Psoas muscle (tissue), 8 donors: ENCODE data around the gene KSR1. TPM values are rescaled to one million over a fixed set of nuclear protein-coding genes. Genes with fewer than 3 reads are reported as not detected.

Experiments
- ATAC-seq, 4 donors: fragments of 200-7000 bp; cut with Tn5 transposase; one replicate each; pipeline ENCODE4 v1.9.1; 2020; ENCODE audit warnings: moderate library complexity in 3 of 4, mild to moderate bottlenecking in 2 of 4
- DNase-seq, 2 donors: peaks; one replicate each; pipeline ENCODE4 v3.0.0-alpha.2; 2020
- H3K27ac ChIP-seq: fragments of 200-600 bp; one replicate; pipeline ENCODE4 v1.8.0; 2022
- H3K27me3 ChIP-seq, 3 donors: fragments of 200-600 bp in 1 of 3; one replicate each; pipeline versions ENCODE4 v1.6.1 to v1.8.0; 2013 to 2022; ENCODE audit warnings: low read length in 2 of 3, mild to moderate bottlenecking in 2 of 3, moderate library complexity in 1 of 3; ENCODE audit not compliant: insufficient read depth in 3 of 3
- H3K36me3 ChIP-seq, 2 donors: fragments of 200-600 bp in 1 of 2; one replicate each; pipeline versions ENCODE4 v1.6.1 to v1.8.0; 2013 to 2022; ENCODE audit warnings: low read depth in 1 of 2, mild to moderate bottlenecking in 1 of 2, moderate library complexity in 1 of 2; ENCODE audit not compliant: insufficient read depth in 1 of 2
- H3K4me1 ChIP-seq: fragments of 200-600 bp; one replicate; pipeline ENCODE4 v1.8.0; 2022
- H3K4me3 ChIP-seq: fragments of 200-600 bp; one replicate; pipeline ENCODE4 v1.8.0; 2022; ENCODE audit warnings: mild to moderate bottlenecking
- H3K9me3 ChIP-seq: fragments of 200-600 bp; one replicate; pipeline ENCODE4 v1.8.0; 2022
- WGBS, 3 donors: extraction: QIAGEN DNeasy Blood & Tissue Kit; methylation state at CpG; one replicate each; pipeline versions ENCODE4 v1.1.6 to v1.1.7; 2013; 5-methylcytosine and 5-hydroxymethylcytosine counted together
- intact Hi-C, 2 donors: fragments of 100-400 bp; cut with DNase I; formaldehyde crosslinking; loops; one replicate each; pipeline versions ENCODE4 v1.11.0 to v1.14.2; 2022
- polyA plus RNA-seq, 3 donors: library from polyadenylated mRNA; stranded (reverse); fragments of 200-250 nt; gene quantifications; one replicate each; pipeline ENCODE4 v1.2.3, GENCODE V29; 2013
- total RNA-seq, 4 donors: library from RNA; stranded (reverse); fragmentation: NEBNext Ultra II Directional in 2 of 4; extraction: Animal tissue kit (Norgen Biotek cat#: 25700) in 2 of 4; gene quantifications; one replicate each; pipeline versions ENCODE4 v1.2.1 to v1.2.4, GENCODE V29; 2021 to 2023
- TF ChIP-seq, protein P1 (sequence below): fragments of 200-600 bp; IDR thresholded peaks from one replicate; pipeline ENCODE4 v1.8.0; 2022; ENCODE audit warnings: antibody characterized with exemption
- donor health status: healthy with polysubstance abuse.
- donor health status: DM: no; HTN: no; CAD: no; lungs with moderate emphysema.
- donor health status: Bipolar disorder and iron deficiency.
- donor health status: healthy.
- donor health status: DM: yes; HTN: yes; CAD: no.
- donor health status: DM: no; HTN: no; CAD: no.
- donor health status: DM: no; HTN: no; CAD: no.
- donor health status: DM: yes; HTN: yes; CAD: no.

Gene KSR1
- total and polyA plus RNA-seq, 7 donors, result 7.8 to 93.0 (median 46.5) TPM

DNA sequence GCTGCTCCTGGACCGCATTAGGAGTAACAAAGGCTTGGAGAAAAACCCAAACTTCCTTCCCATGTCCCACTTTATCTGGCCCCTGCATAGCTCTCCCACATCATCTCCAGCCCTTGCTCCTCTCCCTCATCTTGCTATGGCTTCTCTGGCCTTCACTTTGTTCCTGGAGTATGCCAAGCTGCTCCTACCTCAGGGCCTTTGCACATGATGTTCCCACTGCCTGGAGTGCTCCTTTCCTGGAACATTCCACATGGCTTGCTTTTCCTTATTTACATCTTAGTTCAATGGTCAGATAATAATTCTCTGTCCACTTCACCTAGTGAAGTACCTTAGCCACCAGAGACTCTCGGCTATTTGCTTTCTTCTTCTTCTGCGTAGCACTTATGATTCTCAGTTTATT, 4.3 kb upstream of the KSR1 start:
- intact Hi-C loops, result loop anchor here (2.0 to 10.0 kb wide), 4 partner anchors 97 to 893 kb away; no protein-coding TSS in a partner anchor

GRCh38 chr17:27452828-27453227, 3.4 kb upstream of the KSR1 start:
- TF ChIP-seq, protein P1, sequence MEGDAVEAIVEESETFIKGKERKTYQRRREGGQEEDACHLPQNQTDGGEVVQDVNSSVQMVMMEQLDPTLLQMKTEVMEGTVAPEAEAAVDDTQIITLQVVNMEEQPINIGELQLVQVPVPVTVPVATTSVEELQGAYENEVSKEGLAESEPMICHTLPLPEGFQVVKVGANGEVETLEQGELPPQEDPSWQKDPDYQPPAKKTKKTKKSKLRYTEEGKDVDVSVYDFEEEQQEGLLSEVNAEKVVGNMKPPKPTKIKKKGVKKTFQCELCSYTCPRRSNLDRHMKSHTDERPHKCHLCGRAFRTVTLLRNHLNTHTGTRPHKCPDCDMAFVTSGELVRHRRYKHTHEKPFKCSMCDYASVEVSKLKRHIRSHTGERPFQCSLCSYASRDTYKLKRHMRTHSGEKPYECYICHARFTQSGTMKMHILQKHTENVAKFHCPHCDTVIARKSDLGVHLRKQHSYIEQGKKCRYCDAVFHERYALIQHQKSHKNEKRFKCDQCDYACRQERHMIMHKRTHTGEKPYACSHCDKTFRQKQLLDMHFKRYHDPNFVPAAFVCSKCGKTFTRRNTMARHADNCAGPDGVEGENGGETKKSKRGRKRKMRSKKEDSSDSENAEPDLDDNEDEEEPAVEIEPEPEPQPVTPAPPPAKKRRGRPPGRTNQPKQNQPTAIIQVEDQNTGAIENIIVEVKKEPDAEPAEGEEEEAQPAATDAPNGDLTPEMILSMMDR, result no peak
- Histone ChIP-seq H3K36me3 (no peaks in the 10 kb centered on the region), H3K27ac (no peak overlapping the region), H3K9me3 (no peaks in the 10 kb centered on the region), H3K27me3 (no peaks in the 10 kb centered on the region), H3K4me3 (no peak overlapping the region), H3K4me1 (peaks cover 4% of the 10 kb centered on the region)
- intact Hi-C loops, result loop anchor here (10.0 kb wide), 3 partner anchors 98 to 892 kb away; no protein-coding TSS in a partner anchor
- no peak for ATAC-seq
- no peak for DNase-seq
- WGBS, 3 donors, result 65 to 70% (median 67%) methylated on average over 5 of the region's 5 CpGs

More for the DNA sequence above, 4.3 kb upstream of the KSR1 start:
- TF ChIP-seq, protein P1, result no peak
- no peak for ATAC-seq
- no peak overlapping the region for H3K4me3 ChIP-seq
- H3K27me3 ChIP-seq, result no peaks in the 10 kb centered on the region
- no peaks in the 10 kb centered on the region for H3K36me3 ChIP-seq
- H3K27ac ChIP-seq, result no peak overlapping the region
- 97 to 99% (median 98%) methylated on average over 3 of the region's 3 CpGs for WGBS, 3 donors
- H3K9me3 ChIP-seq, result no peaks in the 10 kb centered on the region
- no peaks in the 10 kb centered on the region for H3K4me1 ChIP-seq
- no peak for DNase-seq

- TF ChIP-seq, protein P1, result no peak
- DNase-seq, result no peak
- H3K27me3 ChIP-seq, result no peaks in the 10 kb centered on the region
- H3K27ac ChIP-seq, result no peak overlapping the region
- H3K4me3 ChIP-seq, result no peak overlapping the region
- WGBS, 3 donors, result 48 to 75% (median 50%) methylated on average over 2 of the region's 2 CpGs
- peaks cover 7% of the 10 kb centered on the region for H3K4me1 ChIP-seq
- H3K36me3 ChIP-seq, result no peaks in the 10 kb centered on the region
- intact Hi-C loops, result loop anchor here (10.0 kb wide), 3 partner anchors 99 to 891 kb away; no protein-coding TSS in a partner anchor
- no peak for ATAC-seq
- H3K9me3 ChIP-seq, result no peaks in the 10 kb centered on the region
Observed at GRCh38 chr17:27453471-27453870, 2.8 kb upstream of the KSR1 start.

- Histone ChIP-seq H3K27me3 (no peaks in the 10 kb centered on the region), H3K27ac (no peak overlapping the region), H3K36me3 (no peaks in the 10 kb centered on the region), H3K9me3 (no peaks in the 10 kb centered on the region), H3K4me3 (no peak overlapping the region), H3K4me1 (peaks cover 7% of the 10 kb centered on the region)
- DNase-seq, result no peak
- no peak for ATAC-seq
- TF ChIP-seq, protein P1, result no peak
- intact Hi-C loops, result loop anchor here (10.0 kb wide), 3 partner anchors 99 to 891 kb away; no protein-coding TSS in a partner anchor
- 70 to 71% (median 70%) methylated on average over 4 of the region's 4 CpGs for WGBS, 3 donors
Observed at GRCh38 chr17:27454089-27454488, 2.2 kb upstream of the KSR1 start.
